ENCODE measurements around the gene PAK6. TPM values are rescaled to one million over a fixed set of nuclear protein-coding genes. Genes with fewer than 3 reads are reported as not detected.

PAK6 gene
- total RNA-seq, 1 experiment from 2014 or later = 1.8 TPM

DNA sequence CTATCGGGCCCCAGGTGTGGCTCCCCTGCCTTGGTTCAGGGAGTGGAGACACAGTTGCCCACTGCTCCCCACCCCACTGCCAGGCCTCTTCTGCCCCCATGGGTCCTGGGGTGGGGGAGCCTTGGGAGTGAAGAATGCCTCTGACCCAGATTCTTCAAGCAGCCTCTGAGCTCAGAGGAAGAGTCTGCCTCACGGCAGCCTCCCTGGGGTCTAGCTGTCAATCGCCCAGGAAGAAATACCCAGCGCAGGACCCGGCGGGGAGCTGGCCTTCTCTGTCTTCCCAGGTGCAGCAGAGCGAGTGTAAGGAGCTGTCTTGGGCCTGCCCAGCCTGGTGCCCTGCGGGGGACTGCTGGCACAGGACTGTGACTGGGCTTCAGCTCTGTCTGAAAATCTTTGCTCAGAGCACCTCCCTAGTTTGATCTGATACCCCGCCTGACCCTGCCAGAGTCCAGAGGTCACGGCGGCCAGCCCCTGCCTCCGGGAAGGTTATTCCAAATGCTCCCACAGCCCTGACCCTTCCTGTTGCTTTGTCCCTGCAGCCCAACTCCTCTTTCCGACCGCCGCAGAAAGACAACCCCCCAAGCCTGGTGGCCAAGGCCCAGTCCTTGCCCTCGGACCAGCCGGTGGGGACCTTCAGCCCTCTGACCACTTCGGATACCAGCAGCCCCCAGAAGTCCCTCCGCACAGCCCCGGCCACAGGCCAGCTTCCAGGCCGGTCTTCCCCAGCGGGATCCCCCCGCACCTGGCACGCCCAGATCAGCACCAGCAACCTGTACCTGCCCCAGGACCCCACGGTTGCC, 33.0 kb downstream of the PAK6 start:
- in situ Hi-C loops (cut with HindIII; ENCODE audit: low sequenced_read_pairs) = loop anchor here (5.0 kb wide), 1 partner anchor 50 kb away; no protein-coding TSS in a partner anchor

DNA sequence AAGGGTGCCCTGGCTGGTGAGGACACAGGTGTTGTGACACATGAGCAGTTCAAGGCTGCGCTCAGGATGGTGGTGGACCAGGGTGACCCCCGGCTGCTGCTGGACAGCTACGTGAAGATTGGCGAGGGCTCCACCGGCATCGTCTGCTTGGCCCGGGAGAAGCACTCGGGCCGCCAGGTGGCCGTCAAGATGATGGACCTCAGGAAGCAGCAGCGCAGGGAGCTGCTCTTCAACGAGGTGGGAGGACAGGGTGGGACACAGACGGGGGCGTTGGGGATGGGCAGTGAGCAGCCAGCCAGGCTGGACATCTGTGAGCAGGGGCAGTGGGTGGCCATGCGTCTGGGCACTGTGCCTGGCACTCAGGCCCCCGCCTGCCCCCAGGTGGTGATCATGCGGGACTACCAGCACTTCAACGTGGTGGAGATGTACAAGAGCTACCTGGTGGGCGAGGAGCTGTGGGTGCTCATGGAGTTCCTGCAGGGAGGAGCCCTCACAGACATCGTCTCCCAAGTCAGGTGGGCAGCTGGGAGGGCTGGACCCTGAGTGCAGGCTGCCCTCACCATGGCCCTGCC, 33.7 kb downstream of the PAK6 start:
- in situ Hi-C loops (cut with HindIII; ENCODE audit: low sequenced_read_pairs) = loop anchor here (5.0 kb wide), 1 partner anchor 50 kb away; no protein-coding TSS in a partner anchor
- DNase-seq (ENCODE audit: low spot score) = no peak

More for the DNA sequence above, 33.0 kb downstream of the PAK6 start:
- DNase-seq (ENCODE audit: low spot score) = peak; percentile 47

DNA sequence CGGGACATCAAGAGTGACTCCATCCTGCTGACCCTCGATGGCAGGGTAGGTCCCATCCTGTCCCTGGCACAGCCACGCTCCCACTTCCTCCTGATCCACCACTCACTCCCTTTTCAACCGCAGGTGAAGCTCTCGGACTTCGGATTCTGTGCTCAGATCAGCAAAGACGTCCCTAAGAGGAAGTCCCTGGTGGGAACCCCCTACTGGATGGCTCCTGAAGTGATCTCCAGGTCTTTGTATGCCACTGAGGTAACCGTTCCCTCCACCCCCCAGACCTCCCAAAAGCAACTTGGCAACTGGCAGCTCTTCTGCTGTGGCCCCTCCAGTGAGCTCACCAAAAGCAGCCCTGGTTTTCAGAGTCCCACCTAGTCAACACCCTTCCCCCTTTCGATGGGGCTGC, 34.6 kb downstream of the PAK6 start:
- DNase-seq (ENCODE audit: low spot score) = no peak
- in situ Hi-C loops (cut with HindIII; ENCODE audit: low sequenced_read_pairs) = loop anchor here (5.0 kb wide), 1 partner anchor 51 kb away; no protein-coding TSS in a partner anchor

DNA sequence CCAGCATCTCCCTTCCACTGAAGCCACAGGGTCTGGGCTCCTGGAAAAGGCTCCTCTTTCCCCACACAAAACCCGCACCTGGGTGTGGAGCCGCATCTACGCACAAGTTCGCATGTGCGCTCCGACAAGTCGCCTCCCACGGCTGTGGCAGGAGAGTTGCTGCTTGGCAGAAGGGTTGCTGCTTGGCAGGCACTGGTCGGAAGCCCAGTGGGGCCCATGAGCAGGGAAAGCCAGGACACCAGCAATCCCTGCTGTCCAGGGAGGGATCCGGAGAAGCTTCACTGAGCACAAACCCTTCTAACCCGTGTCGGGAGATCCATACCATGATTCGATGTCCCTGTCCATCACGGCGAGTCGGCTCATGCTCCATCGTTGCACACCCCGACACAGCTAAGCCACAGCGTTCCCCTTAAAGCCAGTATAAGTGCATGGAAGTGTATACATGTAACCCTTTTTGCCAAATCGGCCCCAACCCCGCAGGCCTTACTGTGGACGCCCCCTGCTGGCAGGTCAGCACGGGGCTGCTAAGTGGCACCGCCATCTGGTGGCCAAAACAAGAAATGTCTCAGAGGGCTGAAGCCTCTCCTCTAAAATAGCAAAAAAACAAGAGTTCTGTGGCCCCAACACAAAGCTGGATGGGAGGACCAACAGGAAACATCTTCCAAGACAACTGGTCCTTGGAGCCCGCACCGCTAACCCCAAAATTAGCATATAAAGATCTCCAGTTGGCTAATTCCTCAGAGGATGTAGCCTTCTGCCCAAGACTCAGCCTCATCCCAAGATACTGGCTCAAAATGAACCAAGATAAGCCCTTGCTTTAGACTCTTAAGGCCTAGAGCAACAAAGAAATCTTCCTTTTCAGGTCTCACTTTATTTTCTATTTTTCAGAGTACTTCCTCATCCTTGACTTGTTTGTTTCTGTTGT, 35.7 kb downstream of the PAK6 start:
- DNase-seq (ENCODE audit: low spot score) = peak; percentile 83
- in situ Hi-C loops (cut with HindIII; ENCODE audit: low sequenced_read_pairs) = loop anchor here (5.0 kb wide), 1 partner anchor 52 kb away; no protein-coding TSS in a partner anchor

DNA sequence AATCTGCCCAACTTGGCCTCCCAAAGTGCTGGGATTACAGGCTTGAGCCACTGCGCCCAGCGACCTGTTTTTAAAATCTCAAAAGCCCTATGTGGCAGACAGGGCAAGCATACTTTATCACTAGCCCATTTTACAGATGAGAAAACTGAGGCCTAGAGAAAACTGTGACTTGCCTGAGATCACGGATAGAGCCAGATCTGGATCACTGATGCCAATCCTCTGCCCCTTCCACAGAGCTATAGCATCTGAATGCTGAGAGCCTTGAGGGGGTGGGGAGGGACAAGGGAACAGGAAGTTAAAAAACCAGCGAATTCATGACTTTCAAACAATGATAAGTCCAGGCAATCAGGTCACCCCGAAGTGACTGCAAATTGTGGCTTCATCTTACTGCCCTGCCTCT, 36.7 kb downstream of the PAK6 start:
- in situ Hi-C loops (cut with HindIII; ENCODE audit: low sequenced_read_pairs) = no loop called here

DNA sequence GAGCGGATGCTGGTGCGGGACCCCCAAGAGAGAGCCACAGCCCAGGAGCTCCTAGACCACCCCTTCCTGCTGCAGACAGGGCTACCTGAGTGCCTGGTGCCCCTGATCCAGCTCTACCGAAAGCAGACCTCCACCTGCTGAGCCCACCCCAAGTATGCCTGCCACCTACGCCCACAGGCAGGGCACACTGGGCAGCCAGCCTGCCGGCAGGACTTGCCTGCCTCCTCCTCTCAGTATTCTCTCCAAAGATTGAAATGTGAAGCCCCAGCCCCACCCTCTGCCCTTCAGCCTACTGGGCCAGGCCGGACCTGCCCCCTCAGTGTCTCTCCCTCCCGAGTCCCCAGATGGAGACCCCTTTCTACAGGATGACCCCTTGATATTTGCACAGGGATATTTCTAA, 37.1 kb downstream of the PAK6 start:
- no peak for DNase-seq (ENCODE audit: low spot score)
- in situ Hi-C loops (cut with HindIII; ENCODE audit: low sequenced_read_pairs) = no loop called here

More for the DNA sequence above, 36.7 kb downstream of the PAK6 start:
- no peak for DNase-seq (ENCODE audit: low spot score)

DNA sequence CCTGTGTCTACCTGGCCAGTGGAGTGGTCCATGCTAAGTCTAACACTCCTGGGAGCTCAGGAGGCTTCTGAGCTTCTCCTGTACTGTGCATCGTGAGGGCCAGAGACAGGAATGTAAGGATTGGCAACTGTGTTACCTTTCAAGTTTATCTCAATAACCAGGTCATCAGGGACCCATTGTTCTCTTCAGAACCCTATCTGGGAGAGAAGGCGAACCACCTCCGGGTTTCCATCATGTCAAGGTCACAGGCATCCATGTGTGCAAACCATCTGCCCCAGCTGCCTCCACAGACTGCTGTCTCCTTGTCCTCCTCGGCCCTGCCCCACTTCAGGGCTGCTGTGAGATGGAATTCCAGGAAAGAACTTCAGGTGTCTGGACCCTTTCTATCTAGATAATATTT, 38.1 kb downstream of the PAK6 start:
- DNase-seq (ENCODE audit: low spot score) = no peak

DNA sequence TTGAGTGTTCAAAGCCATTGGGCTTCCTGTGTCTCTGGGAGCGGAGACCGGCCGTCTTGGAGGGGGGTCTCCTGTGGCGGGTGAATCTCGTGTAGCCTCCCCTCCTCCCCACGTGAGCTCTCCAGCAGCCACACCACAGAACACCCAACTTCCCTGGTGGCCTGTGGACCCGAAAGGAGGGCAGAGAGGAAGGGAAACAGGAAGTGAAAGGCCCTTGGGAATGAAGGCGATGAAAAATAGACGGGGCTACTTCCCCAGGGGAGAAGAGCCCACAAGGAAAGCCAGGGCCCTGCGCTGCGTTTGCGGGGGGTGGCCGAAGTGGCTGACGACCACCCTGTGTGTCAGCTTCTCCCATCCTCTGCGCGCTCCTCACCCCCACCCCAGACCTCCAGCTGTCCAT, 38.6 kb downstream of the PAK6 start:
- in situ Hi-C loops (cut with HindIII; ENCODE audit: low sequenced_read_pairs) = no loop called here
- DNase-seq (ENCODE audit: low spot score) = no peak

More for the DNA sequence above, 38.1 kb downstream of the PAK6 start:
- in situ Hi-C loops (cut with HindIII; ENCODE audit: low sequenced_read_pairs) = no loop called here

DNA sequence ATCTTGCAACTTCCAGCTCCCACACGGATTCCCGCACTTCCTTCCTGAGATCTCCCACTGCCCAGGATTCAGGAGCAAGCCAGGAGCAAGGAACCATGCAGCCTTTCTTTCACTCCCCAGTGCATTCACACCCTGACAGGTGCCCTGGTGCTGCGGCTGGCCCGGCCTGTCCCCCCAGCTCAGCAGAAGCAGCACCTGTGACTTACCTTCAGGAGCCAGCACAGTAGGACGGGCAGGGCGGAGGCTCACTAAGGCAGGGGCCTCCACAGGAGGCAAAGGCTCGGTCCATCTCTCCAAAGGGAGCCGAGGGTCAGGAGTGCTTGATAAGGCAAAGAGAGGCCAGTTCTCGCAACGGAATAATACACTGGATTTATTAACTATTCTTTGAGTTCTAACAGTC, 39.2 kb downstream of the PAK6 start:
- DNase-seq (ENCODE audit: low spot score) = no peak
- in situ Hi-C loops (cut with HindIII; ENCODE audit: low sequenced_read_pairs) = no loop called here

DNA sequence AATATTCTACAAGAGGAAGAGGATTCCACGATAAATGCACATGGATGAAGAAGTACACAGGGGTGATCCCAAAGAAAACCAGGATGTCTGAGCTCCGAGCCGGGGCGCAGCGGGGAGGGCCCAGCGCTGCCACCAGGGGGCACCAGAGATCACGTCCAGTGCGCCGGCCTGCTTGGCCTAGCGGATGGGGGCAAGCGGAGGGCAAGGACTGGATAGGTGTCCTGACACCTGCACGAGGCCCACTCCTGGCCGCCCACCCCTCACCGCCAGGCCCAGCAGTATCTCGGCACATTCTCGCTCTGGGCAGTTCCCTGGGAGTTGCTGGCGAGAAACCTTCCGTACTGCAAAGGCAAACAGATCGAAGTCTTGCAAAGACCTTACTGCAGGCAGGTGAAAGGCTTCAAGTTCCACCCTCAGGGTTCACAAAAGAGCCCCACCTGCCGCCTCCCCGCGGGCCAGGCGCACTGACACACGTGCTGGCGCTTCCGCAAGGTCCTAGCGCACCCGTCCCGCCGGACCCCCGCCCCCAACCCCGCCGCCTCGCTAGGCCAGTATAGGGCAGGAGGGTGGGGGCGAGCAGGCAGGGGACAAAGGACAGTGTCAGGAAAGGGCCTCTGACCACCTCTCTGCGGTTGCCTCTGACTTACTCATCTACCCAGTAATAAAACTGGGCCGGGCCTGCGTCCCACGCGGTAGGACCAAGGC, 40.7 kb downstream of the PAK6 start:
- peak; percentile 72 for DNase-seq (ENCODE audit: low spot score)
- in situ Hi-C loops (cut with HindIII; ENCODE audit: low sequenced_read_pairs) = no loop called here

DNA sequence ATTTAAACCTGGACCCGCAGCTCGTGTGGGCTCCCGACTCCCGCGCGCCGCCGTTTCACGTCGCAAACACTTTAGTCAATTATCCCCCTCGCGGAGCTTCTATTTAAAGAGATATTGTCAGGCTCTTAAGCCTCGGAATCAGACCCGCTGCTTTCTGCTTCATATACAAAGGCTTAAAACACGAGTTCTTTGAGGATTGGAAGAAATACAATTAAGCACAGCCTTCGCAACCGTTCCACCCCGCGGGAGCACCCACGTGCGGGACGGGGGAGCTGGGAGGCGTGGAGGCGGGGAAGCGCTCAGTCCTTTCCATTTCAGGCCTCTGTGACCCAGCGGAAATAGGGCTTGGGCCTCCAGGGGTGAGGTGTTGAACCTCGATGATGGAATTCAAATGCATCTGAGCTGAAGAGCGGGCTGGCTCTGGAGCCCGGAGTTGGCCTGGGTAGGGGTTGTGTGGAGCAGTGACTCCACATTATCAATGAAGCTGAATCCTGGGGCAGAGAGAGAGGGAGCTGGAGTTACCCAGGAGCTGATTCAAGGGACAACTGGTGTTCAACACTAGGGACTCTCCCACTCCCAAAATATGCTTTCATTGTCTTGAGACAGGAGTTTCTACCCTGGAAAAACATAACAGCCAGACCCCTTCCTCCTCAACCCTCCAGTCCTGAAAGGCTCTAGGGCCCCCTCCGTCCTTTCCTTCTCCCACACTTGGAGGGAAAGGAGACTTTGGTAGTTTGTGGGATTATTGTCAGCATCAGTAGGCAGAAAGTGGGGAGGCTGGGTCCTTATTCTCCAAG, 41.6 kb downstream of the PAK6 start:
- in situ Hi-C loops (cut with HindIII; ENCODE audit: low sequenced_read_pairs) = no loop called here
- DNase-seq (ENCODE audit: low spot score) = no peak

DNA sequence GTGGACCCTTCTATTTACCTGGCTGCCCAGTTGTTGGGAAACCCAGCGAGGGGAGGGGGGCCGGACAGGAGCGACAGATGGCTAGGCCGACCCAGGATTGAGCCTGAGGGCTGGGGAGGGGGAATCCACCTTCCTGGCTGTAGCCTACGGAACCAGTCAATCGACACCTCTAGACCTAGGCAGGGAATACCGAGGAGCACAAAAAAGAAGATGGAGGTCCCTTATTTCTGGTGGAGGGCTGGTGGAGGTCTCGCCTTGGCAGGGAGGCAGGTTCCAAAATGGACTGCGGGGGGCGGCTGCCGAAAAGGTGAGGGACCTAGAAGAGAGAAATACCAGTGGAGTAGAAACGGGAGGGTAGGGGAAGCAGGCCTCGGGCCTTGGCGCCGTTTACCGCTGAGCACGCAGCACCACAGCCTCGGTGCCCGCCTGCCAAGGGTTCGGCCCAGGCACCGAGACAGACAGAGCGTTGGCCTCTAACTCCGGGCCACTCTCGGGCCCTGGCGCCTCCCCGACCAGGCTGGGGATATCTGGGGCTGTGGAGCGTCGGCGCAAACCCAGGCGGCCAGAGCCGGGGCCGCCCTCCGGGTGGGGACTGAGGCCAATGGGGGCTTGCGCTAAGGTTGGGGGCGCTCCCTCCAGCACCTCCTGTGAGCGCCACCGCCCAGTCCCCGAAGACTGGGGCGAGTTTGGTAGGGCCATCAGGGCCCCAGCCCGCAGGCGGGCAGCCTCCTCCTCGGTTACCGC, 42.4 kb downstream of the PAK6 start:
- DNase-seq (ENCODE audit: low spot score) = no peak
- in situ Hi-C loops (cut with HindIII; ENCODE audit: low sequenced_read_pairs) = no loop called here

DNA sequence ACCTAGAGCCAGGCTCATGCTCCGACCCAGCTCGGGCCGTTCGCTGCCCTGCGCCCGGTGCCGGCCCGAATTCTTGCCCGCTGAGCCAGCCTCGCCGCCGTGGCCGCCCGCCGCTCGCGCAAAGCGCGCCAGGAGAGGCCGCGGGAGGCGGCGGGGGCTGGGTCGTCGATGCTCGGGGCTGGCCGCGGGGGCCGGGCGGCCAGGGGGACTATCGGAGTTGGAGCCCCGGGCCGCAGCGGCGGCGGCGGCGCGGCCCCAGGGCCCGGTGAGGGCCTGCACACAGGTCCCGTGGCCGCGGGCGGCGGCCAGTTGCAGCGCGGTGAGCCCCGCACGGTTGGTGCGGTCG, 42.9 kb downstream of the PAK6 start:
- in situ Hi-C loops (cut with HindIII; ENCODE audit: low sequenced_read_pairs) = no loop called here
- DNase-seq (ENCODE audit: low spot score) = no peak

DNA sequence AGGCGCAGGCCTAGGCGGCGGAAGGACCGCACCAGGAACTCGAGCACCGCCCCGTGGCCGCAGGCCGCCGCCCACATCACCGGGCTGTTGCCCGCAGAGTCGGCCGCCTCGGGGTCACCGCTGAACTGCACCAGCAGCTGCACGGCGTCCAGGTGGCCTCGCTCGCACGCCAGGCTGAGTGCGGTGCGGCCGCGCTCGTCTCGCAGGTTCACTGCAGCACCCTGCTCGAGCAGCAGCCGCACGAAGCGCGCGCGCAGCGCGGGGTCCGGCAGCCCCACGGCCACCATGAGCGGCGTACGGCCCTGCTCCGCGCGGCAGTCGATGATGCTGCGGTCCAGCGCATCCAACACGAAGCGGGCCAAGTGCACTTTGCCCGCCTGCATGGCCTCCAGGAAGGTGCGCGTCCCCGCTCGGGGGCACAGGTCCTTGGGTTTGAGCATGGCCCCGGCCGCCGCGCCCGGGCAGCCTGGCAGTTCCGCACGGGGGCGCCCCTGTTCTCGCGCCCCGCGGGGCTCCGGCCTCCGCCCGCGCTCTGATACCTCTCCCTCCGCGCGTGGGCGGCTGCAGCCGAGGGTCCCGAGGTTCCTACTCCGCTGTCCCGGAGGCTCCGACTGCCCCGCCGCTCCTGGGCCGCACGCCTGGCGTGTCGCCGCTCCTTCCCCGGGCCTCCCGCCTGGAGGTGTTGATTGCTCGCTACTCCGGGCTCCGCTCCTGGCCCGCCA, 43.4 kb downstream of the PAK6 start:
- in situ Hi-C loops (cut with HindIII; ENCODE audit: low sequenced_read_pairs) = no loop called here
- DNase-seq (ENCODE audit: low spot score) = no peak

DNA sequence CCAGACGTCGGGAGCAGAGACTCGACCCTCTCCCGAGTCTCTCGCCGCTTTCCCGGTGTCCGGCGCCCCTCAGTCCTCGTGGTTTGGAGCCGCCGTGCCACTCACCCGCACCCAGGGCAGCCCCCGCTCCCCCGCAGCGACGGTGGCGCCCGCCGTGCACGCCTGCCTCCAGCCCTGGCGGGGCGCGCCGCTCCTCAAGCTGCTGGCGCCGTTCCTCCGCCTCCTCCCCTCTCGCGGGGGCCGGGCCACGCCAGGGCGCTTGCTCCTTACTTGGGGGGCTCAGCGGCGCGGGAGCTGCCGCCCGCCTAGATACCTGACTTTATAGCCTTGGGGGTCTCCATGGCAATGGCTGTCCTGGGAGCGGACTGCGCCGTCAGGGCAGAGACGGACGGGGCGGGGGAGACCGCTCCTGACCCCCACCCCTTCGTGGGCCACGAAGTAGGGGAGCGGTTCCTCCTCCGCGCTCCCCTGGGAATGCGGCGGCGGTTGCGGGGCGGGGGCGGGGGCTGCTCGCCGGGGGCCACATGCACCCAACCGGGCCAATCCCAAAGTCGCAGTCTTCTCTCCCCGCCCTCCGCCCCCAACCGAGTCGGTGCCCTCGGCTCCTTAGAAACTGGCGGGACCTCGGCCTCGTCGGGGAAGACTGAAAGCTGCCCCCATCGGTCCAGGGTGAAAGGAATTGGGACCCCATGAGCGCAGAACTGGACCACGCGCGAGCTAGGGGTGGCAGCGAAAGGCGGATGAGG, 44.2 kb downstream of the PAK6 start, which contains the start of gene ANKRD63:
Gene ANKRD63, minus strand, starts transcription at position 196 of the 746 bp plus-strand sequence. CDS start 478 bp downstream, outside the sequence.
- no peak for DNase-seq (ENCODE audit: low spot score)

DNA sequence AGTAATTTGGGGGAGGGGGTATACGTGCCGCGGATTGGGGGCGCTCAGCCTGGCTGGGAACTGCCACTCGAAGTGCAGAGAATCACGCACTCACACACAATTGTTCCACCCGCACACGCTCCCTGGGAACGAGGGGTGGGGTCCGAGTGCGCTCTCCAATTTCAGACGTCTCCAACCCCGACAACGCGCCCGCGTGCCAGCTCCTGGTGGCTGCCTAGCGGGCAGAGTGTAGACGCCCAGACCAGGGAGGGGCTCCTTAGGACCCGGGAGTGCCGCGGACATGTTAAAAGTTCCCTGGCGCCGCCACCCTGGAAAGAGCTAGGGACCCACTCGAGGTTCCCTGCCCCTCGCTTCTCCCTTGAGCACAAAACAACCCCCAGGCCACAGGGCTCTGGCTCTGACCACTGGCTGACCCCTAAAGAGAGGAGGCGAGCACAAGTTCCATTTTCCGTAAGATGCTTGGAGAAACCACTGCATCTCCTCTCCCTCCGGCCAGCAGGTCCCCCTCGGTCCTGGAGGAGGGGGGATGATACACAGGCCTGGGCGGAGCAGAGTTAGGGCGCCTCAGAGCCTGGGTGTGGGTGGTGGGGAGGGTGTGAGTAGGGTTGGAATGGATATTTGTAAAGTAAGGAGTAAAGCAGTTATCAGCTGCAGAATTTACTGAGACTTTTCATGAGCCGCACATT, 44.9 kb downstream of the PAK6 start:
- no peak for DNase-seq (ENCODE audit: low spot score)
- in situ Hi-C loops (cut with HindIII; ENCODE audit: low sequenced_read_pairs) = no loop called here

More for the DNA sequence above, 44.2 kb downstream of the PAK6 start, which contains the start of gene ANKRD63:
- in situ Hi-C loops (cut with HindIII; ENCODE audit: low sequenced_read_pairs) = no loop called here

Data from G401 (cell line).